ENCODE measurements around the gene OR52E6.

DNA sequence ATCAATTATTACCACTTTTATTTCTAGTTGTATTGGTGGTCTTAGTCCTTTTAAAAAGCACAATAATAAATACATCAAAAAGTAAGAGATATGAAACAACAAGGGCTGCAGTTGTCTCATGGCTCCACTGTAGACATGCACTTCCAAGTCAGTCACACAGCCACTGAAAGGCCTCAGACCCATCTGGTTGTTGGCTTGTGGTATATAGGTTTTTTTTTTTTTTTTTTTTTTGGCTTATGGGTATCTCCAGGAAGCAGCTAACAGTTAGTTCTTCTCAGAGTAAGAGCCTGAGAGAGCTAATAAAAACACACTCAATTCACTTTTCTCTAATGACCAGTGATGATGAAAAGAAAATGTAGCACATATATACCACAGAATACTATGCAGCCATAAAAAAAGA, 6.0 kb upstream of the OR52E6 start:
- TF ChIP-seq, protein P1, sequence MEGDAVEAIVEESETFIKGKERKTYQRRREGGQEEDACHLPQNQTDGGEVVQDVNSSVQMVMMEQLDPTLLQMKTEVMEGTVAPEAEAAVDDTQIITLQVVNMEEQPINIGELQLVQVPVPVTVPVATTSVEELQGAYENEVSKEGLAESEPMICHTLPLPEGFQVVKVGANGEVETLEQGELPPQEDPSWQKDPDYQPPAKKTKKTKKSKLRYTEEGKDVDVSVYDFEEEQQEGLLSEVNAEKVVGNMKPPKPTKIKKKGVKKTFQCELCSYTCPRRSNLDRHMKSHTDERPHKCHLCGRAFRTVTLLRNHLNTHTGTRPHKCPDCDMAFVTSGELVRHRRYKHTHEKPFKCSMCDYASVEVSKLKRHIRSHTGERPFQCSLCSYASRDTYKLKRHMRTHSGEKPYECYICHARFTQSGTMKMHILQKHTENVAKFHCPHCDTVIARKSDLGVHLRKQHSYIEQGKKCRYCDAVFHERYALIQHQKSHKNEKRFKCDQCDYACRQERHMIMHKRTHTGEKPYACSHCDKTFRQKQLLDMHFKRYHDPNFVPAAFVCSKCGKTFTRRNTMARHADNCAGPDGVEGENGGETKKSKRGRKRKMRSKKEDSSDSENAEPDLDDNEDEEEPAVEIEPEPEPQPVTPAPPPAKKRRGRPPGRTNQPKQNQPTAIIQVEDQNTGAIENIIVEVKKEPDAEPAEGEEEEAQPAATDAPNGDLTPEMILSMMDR (IDR thresholded peaks at IDR 0.05) = no peak
- TF ChIP-seq POLR2A (IDR thresholded peaks at IDR 0.05; ENCODE audit: low read depth) (no peak), EP300 (IDR thresholded peaks at IDR 0.05) (no peak)
